GM12865 (cell line): Measurements from ENCODE around the gene PIK3CB.
"Not testable (repeated sequence)": the region's sequence is repeated elsewhere in the genome, so short reads cannot be mapped to it uniquely, and the experiment has no call there.

Experiments
- DNase-seq: peaks from one replicate; pipeline ENCODE4 v3.0.0; 2010; ENCODE audit warnings: low read depth
- H3K4me3 ChIP-seq: 2 replicates; pipeline ENCODE4 v1.5.1; 2011; ENCODE audit warnings: mild to moderate bottlenecking, low read depth, low read length, control low read depth
- CTCF ChIP-seq: IDR thresholded peaks from 2 replicates; pipeline ENCODE4 v1.5.1; 2011; ENCODE audit warnings: low read length, control low read depth, low read depth, inconsistent platforms; ENCODE audit not compliant: insufficient read depth; ENCODE audit errors: missing control alignments

PIK3CB gene

DNA sequence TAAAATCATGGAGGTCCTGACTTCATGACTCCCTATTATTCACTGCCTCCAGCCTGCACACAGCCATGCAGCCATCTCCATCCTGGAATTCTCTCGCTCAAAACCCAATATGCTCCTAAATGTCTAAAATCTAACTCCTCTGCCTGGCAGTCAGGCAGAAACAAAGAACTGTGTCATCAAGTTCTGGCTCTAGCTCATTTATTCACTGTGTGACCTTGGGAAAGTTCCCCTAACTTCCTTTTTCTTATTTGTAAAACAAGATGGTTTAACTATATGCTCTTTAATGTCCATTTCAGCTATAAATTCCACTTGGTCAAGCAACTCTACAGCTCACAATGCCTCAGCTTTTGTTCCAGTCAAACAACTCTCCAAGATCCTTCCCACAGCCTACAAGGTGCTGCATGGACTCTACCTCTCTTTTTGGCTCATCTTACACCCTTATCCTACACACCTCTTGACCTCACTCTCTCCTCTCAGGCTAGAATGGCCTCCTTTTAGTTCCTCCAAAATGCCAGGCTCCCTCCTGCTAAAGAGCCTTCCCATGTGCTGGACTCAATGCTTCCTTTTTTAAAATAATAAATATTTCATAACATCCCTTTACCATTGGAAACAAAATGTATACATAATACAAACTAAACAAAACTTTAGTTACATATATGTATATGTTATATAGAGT lies 16.4 kb downstream of the PIK3CB start:
- DNase-seq: no peak

DNA sequence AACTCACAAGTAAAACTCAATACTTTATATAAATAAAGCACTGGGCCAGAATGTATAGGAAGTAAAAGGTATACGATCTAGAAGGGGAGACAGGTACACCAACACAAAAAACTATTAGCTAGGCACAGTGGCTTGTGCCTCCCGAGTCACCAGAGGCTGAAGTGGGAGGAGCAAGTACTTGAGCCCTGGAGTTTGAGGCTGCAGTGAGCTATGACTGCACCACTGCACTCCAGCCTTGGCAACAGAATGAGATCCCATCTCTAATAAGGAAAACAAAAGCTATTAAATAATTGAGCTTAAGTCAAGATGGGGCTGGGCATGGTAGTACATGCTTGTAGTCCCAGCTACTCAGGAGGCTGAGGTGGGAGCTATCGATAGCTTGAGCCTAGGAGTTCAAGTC lies 17.0 kb downstream of the PIK3CB start:
- TF ChIP-seq CTCF: no peak
- H3K4me3 ChIP-seq: no peak overlapping the region
- DNase-seq: no peak

More for the DNA sequence above, 16.4 kb downstream of the PIK3CB start:
- no peak for TF ChIP-seq CTCF
- H3K4me3 ChIP-seq: no peak overlapping the region

DNA sequence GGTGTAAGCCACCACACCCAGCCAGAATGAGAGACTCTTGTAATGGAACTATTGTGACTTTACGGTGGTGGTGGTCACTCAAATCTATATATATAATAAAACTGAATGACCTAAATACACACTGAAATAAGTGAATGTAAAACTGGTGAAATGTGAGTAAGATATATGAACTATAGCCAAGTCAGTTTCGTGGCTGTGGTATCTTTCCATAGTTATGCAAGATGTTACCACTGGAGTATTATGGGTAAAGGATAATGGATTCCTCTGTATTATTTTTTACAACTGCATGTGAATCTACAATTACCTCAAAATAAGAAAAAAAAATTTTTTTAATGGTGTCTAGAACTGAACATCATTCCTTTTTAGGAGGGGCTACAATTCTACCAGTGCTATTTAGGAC lies 21.9 kb downstream of the PIK3CB start:
- no peak for TF ChIP-seq CTCF
- DNase-seq: no peak
- no peak overlapping the region for H3K4me3 ChIP-seq

DNA sequence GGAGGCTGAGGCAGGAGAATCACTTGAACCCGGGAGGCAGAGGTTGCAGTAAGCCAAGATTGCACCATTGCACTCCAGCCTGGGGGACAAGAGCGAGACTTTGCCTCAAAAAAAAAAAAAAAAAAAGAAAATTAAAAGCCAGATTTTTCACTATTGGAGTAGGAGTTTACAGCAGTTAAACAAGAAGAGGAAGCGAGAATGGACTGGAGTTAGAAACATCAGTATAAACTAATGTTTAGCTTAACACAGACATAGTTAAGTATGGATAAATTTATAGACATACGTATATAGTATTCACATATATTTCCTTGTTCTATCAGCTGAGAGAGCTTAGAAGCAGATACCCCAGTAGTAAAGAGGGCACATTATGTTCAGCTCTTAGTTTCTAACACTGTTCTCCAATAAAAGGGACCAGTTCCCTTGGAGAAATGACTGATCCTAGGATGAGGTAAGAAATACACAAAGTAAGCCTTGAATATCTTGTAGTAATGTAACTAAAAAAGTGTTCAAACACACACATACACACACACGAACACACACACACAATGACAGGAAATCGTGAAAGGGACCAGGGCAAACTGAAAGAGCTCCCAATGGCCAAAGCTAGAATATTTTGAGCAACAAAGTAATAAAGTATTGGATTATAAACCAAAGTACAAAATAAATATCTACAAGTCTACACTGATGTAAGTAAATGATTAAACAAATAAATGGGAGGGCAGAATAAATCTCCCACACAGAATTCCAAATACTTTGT lies 25.1 kb downstream of the PIK3CB start:
- no peak overlapping the region for H3K4me3 ChIP-seq
- no peak for TF ChIP-seq CTCF
- DNase-seq: no peak

DNA sequence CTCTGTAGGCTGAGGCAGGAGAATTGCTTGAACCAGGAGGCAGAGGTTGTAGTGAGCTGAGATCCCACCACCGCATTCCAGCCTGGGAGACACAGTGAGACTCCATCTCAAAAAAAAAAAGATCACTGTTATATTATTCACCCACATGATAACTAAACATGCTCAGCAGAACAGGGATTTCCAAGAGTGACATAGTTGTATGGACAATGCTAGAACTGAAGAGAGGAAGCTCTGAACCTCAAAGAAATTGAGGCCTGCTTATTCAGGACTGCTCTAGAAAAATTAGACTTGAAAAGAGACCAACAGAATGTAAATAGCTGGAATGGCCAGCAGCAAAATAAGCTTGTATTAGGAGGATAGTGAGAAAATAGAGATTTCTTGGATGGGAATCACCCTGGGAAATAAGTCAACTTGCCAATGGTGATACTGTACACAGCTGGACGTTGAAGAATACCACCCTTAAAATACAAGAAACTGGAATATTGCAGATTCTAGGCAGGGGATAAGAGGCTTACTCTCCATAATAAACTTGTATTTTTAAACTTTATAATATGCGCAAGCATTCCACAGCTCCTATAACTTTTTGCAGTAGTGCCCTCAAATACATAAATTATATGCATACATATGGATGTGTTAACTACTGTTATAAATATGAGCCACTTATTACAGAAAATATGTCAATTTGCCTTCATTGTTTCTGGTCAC lies 28.2 kb downstream of the PIK3CB start:
- DNase-seq: no peak
- TF ChIP-seq CTCF: no peak
- no peak overlapping the region for H3K4me3 ChIP-seq

DNA sequence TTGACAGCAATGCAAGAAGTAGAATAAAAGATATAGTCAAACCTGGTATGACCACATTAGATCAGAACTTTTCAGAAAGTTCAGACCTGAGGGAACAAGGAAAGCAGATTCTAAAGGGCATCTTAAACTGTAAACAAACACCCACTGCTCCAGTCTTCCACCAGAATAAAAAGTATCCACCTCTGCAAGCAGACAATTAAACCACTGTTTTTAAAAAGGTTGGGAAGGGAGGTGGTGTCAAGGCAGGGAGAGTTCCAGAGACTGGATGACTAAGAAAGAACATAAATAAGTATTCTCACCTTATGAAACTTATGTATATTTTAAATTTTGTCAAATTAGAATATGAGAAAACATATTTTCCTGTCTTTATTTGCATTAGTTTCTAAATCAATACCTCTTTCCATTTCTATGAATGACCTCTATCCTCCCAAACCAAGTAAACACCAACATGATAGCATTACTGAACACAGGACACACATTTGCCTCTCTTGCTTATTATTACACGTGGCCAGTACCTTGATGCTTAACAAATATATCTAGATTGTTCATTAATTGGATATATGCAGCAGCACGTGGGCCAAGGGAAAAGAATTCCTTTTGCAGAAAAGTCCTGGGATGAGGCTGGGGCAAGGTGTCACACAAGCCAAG lies 31.6 kb downstream of the PIK3CB start:
- no peak for TF ChIP-seq CTCF
- no peak overlapping the region for H3K4me3 ChIP-seq
- no peak for DNase-seq

- not testable (repeated sequence) for DNase-seq, H3K4me3 ChIP-seq
Measured at GRCh38 chr3:138802223-138802622, 32.5 kb downstream of the PIK3CB start.
